K562 treated with DMSO at 1 percent for 48 hours (cell line): ENCODE results near the gene ATP5F1A. TPM values are rescaled to one million over a fixed set of nuclear protein-coding genes. Genes with fewer than 3 reads are reported as not detected.

ENCODE experiments used
- total RNA-seq: library from RNA; unstranded; fragments of 300-600 nt; gene quantifications from 2 replicates; pipeline ENCODE4 v1.2.3, GENCODE V29; 2022; ENCODE audit warnings: low replicate concordance; ENCODE audit errors: extremely low read depth

ATP5F1A gene
- not detected in 2 replicates for total RNA-seq

DNA sequence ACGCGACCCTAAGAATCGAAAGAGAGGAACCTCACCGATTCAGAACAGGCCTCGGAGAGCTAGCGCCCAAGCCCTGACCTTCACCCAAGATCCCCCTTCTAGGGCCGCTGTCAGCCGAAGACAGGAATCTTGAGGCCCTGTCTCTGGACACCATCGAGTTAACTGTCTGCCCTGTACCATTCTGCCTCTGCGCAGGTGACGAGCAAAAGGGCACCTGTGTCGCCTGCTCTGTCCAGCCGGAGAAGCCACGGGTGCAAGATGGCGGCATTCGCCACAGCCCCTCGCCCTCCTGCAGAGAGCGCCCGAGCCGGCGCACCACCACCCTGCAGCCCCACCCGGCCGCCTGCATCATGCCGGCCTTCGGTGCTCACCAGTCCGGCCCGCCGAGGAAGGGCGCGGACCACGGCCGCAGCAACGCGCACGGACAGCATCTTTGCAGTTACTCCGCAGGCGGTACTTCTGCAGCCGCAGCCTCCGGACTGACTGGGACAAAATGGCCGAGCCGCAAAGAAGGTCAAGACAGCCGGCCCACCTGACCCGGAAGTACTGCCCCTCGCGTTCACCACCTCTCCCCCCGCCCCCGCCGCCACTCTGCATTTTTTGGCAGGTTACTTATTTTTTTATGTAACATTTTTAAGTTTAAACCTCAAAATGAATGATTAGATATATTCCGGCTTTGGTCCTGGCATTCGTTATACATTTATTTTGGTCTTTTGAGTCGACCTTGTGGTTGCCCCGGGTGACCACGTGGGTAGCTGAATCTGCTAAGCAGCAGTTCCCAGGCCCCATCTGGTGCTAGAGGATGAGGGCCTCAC lies at the start of gene ATP5F1A:
Gene ATP5F1A (minus strand): TSS at position 496 of the 815 bp plus-strand sequence. CDS start 65 bp downstream, at position 431.

DNA sequence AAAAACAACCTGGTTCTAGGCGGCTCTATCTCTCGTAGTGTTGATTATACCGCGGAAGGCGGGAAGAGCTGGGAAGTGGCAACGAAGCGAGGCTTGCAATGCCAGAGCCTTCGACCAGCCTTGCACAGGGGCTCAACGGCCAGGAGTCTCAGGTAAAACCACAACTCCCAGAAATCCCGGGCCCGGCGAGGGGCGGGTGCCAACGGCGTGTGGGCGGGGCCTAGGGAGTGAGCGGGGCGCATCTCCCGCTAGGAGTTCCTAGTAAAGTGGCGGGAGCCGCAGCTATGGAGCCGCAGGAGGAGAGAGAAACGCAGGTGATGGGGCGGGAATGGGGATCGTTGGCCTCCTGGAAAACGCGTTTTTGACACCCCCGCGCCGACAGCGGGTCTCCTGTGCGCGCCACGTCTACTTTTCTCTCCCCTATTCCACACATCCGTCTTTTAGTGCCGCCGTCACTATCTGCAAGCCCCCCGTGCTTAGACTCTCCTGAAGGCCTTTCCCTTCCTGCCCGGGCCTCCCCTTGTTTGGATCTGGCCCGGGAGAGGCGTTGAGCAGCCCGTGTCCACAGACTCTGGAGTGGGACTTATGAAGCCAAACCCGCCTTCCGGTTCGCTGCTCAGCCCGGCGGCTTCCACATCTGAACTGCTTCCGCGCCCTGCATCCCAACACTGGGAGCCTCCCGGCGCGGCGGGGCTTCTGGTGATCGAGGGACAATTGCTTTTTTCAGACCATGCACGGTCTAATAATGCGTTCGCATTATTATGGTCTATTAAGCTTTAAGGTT lies 6.2 kb upstream of the ATP5F1A start, which contains the start of gene HAUS1:
Gene HAUS1 (plus strand): TSS at position 258 of the 784 bp plus-strand sequence. CDS start 27 bp downstream, at position 285.

GRCh38 chr18:46071653-46072375 lies 26.3 kb downstream of the ATP5F1A start, which contains the start of gene PSTPIP2:
Gene PSTPIP2 (minus strand): TSS chr18:46072260. CDS start chr18:46072188, 72 bp downstream.

Other genes with a start within 250 kb of the ATP5F1A start
- not detected in 2 replicates for gene EPG5, start 131.0 kb downstream of the ATP5F1A start, total RNA-seq
- not detected in 2 replicates for gene PSTPIP2, start 26.0 kb downstream of the ATP5F1A start, total RNA-seq
- gene HAUS1, start 6.1 kb upstream of the ATP5F1A start, total RNA-seq = not detected in 2 replicates